ENCODE data around the gene RABEPK.
"Not testable (repeated sequence)": the region's sequence is repeated elsewhere in the genome, so short reads cannot be mapped to it uniquely, and the experiment has no call there.

The RABEPK gene, protein sequence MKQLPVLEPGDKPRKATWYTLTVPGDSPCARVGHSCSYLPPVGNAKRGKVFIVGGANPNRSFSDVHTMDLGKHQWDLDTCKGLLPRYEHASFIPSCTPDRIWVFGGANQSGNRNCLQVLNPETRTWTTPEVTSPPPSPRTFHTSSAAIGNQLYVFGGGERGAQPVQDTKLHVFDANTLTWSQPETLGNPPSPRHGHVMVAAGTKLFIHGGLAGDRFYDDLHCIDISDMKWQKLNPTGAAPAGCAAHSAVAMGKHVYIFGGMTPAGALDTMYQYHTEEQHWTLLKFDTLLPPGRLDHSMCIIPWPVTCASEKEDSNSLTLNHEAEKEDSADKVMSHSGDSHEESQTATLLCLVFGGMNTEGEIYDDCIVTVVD

GRCh38 chr9:125200216-125201047, at the start of gene RABEPK:
Gene RABEPK (plus strand): TSS chr9:125200542. CDS start chr9:125203014, 2,472 bp downstream.
- peak; percentile 97 for DNase-seq (ENCODE audit: low read depth)

DNA sequence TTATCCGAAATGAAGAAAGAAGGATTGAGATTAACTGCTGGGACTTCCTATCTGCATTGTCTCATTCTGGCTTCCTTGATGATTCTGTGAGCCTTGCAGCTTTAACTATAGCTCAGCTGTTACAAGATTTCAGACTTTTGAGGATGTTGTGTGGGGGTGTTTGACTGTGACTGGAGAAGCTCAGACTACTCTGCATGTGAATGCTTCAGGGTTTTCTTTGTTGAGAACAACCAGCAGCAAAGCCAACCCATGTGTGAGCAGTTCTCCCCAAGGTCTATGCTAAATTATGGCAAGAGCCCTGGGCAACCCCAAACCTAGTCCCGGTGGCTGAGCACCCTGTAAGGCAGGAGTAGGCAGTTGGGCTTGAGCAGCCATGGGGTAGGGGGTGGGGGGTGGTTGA, 48.6 kb upstream of the RABEPK start:
- no peak for DNase-seq (ENCODE audit: low read depth)

- no peak for DNase-seq (ENCODE audit: low read depth)
Observed at GRCh38 chr9:125153712-125154367, 46.5 kb upstream of the RABEPK start.

- no peak for DNase-seq (ENCODE audit: low read depth)
Observed at GRCh38 chr9:125156551-125156950, 43.8 kb upstream of the RABEPK start.

- DNase-seq (ENCODE audit: low read depth): no peak
Observed at GRCh38 chr9:125160750-125161149, 39.6 kb upstream of the RABEPK start.

GRCh38 chr9:125161284-125161918, 38.9 kb upstream of the RABEPK start:
- DNase-seq (ENCODE audit: low read depth): peak; percentile 81

GRCh38 chr9:125162891-125163290, 37.5 kb upstream of the RABEPK start:
- not testable (repeated sequence) for DNase-seq (ENCODE audit: low read depth)

DNA sequence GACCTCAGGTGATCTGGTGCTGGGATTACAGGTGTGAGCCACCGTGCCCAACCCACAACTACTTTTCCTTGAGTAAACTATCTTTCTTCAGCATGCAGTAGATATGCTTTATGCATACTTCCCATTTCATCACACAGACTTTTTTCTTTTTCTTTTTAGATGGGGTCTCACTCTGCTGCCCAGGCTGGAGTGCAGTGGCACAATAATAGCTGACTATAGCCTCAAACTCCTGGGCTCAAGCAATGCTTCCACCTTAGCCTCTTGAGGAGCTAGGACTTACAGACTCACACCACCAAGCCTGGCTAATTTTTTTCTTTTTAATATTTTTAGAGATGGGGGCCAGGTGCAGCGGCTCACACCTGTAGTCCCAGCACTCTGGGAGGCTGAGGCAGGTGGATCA, 33.6 kb upstream of the RABEPK start:
- DNase-seq (ENCODE audit: low read depth): no peak

DNA sequence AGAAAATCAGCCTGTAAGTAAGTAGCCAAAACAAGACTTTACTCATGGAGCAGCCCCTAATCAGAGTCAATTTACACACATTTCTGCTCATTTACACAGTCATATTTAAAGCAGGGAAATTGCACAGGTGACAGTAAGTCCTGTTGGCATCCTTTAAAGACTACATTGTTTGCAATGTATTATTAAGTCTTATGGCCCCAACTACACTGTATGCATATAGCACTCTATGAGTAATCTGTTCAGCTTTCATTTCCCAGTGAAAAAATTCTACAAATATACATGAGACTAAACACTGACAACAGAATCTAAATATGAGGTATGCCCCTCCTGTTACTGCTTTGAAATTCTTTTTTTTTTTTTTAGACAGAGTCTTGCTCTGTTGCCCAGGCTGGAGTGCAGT, 30.4 kb upstream of the RABEPK start:
- DNase-seq (ENCODE audit: low read depth): no peak

- DNase-seq (ENCODE audit: low read depth): peak; percentile 58
Observed at GRCh38 chr9:125172031-125172755, 28.1 kb upstream of the RABEPK start.

DNA sequence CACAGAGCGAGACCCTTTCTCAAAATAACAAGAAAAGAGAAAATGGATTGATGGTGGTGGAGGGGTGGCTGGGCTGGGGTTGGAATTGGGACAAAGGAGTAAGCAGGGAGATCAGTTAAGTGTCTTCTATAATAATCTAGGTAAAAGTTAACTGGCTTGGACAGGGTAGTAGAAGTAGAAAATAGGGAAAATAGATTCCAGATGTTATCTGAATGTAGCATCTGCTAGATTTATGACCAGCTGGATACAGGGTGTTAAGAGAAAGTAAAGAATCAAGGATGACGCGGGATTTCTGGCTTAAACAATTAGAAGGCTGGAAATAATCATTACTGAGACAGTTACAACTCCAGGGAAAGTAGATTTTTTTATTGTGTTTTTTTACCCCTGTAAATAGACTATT, 23.7 kb upstream of the RABEPK start:
- DNase-seq (ENCODE audit: low read depth): peak; percentile 66

- DNase-seq (ENCODE audit: low read depth): no peak
Observed at GRCh38 chr9:125177888-125178287, 22.5 kb upstream of the RABEPK start.

DNA sequence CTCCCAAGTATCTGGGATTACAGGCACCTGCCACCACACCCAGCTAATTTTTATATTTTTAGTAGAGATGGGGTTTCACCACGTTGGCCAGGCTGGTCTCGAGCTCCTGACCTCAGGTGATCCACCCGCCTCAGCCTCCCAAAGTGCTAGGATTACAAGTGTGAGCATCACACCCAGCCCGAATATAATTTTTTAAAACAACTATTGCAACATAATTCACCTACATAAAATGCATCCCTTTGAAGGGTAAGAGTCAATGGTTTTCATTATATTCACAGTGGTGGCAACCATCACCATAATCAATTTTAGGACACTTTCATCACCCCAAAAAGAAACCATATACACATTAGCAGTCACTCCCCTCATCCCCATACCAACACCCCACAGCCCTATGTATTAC, 20.6 kb upstream of the RABEPK start:
- DNase-seq (ENCODE audit: low read depth): not testable (repeated sequence)

GRCh38 chr9:125180876-125181275, 19.5 kb upstream of the RABEPK start:
- no peak for DNase-seq (ENCODE audit: low read depth)

- DNase-seq (ENCODE audit: low read depth): not testable (repeated sequence)
Observed at GRCh38 chr9:125181756-125182155, 18.6 kb upstream of the RABEPK start.

- DNase-seq (ENCODE audit: low read depth): no peak
Observed at GRCh38 chr9:125183054-125183453, 17.3 kb upstream of the RABEPK start.

GRCh38 chr9:125183561-125183960, 16.8 kb upstream of the RABEPK start:
- DNase-seq (ENCODE audit: low read depth): no peak

GRCh38 chr9:125189011-125189360, 11.4 kb upstream of the RABEPK start:
- no peak for DNase-seq (ENCODE audit: low read depth)

DNA sequence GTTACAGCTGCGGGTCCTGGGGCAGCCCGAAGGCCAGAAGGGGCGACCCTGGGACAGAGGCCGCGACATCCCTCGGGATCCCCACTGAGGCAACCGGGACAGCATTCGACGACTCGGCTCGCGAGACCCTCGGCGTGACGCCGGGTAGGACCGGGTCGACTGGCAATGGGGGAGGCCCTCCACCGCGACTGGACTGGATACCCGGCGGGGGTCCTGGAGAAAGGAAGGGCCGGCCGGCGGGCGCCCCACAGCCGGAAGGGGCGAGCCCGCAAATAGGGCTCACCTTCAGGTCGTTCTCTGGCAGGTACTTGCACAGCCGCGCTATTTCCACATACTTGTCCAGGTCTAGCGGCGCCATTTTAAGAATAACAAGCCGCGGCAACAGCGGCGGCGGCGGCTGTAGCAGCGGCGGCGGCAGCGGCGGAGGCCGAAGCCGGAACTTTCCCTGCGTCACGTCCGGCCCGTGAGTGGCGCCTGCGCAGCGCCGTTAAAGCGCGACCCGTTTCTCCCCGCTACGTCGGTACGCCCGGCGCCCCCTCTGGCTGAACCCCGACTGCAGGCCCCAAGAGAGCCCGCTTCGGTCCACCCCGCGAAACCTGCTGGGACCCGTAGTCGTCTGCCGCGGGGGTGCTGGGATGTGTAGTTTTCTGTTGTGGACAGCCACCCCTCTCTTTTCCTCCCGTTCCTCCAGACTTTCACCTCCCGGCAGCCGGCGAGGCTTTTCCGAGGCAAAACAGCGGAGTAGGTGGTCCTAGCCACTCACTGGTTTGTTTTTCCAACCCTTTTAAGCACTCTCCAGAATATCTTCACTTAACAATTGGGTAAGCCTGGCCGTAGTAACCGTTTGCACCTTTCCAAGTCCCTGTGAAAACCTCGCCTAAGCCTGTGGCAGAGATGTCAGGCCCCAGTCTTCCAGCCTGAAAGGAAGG, 10.7 kb upstream of the RABEPK start, which contains the start of gene PPP6C:
TSS of gene PPP6C (minus strand) at position 443 of the 929 bp plus-strand sequence. CDS start at position 358, 85 bp downstream.
- peak; percentile 97 for DNase-seq (ENCODE audit: low read depth)

DNA sequence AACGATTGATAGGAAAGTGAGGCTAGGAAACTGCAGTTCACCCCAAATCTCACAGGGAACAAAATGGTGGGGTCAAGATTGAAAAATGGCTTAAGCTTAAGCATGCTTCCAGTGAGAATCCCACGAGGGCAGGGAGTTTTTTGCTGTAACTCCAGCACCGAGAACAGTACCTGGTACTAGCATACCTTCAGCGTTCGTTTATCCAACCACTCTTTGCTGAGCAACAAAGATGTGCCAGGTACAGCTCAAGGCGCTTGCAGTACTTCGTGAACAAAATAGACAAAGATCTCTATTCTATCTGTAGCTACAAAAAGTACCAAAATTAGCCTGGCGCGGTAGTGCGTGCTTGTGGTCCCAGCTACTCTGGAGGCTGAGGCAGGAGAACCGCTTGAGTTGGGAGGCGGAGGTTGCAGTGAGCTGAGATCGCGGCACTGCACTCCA, 10.0 kb upstream of the RABEPK start:
- no peak for DNase-seq (ENCODE audit: low read depth)
